CD4-positive, alpha-beta T cell treated with Interleukin-4 for 1 hour (primary cell): ENCODE results near the gene EYS.

Experiments
- DNase-seq, 2 donors: peaks; one replicate each; pipeline ENCODE4 v3.0.0-alpha.2; 2020 to 2022

The EYS gene

GRCh38 chr6:65707126-65707826, at the start of gene EYS:
Gene EYS, minus strand, starts transcription at chr6:65707226. Its CDS starts 211,816 bp downstream, at chr6:65495410.
- DNase-seq: no peak

GRCh38 chr6:65746302-65746701, 39.3 kb upstream of the EYS start:
- no peak for DNase-seq

DNA sequence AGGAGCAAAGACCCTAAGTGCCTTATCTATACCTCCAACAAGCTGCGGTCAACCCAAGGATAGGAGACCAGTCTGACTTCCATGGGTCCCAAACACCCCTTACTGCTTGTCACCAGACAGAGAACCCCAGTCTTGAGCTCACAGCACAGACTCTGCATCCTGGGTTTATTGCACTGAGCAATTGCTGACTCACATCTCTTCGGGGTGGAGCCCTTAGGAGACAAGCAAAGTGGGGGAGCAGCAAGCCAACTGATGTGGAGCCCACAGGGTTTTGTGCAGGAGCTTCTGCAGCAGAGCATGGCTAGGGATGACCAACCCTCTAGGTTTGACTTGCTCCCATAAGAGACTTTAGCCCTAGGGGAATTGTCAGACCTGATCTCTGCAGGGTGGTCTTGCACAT, 38.6 kb upstream of the EYS start:
- no peak for DNase-seq

GRCh38 chr6:65728879-65729479, 22.0 kb upstream of the EYS start:
- DNase-seq: no peak

GRCh38 chr6:65719101-65719500, 12.1 kb upstream of the EYS start:
- no peak for DNase-seq

- no peak for DNase-seq
Observed at GRCh38 chr6:65711531-65711930, 4.5 kb upstream of the EYS start.

DNA sequence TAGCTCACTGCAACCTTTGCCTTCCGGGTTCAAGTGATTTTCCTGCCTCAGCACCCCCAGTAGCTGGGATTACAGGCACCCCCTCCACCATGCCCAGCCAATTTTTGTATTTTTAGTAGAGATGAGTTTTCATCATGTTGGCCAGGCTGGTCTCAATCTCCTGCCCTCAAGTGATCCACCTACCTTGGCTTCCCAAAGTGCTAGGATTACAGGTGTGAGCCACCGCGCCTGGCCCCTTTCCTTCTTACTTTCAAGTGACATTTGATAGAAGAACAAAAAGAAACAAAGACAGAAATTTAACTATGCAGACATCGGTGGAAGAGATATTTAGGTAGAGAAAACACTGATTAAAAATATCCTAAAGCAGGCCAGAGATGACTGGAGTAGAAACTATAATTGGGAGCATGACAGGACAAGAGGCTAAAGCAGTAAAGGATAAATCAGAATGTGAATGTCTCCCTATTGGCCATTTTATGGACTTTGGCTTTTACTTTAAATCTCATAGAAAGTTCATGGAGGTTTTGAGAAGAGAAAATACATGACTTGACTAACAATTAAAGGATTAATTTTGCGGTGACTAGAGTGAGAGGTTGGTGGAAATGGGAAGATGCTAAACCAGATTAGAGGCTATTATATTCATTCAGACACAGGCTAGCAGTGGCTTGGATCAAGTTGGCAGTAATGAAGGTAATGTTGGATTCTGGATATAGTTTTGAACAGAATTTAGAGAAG, 2.2 kb upstream of the EYS start:
- DNase-seq: no peak

- DNase-seq: no peak
Observed at GRCh38 chr6:65708162-65708561, 1.1 kb upstream of the EYS start.

- no peak for DNase-seq
Observed at GRCh38 chr6:65706436-65706835, 590 bp downstream of the EYS start.

- no peak for DNase-seq
Observed at GRCh38 chr6:65701325-65701724, 5.7 kb downstream of the EYS start.

DNA sequence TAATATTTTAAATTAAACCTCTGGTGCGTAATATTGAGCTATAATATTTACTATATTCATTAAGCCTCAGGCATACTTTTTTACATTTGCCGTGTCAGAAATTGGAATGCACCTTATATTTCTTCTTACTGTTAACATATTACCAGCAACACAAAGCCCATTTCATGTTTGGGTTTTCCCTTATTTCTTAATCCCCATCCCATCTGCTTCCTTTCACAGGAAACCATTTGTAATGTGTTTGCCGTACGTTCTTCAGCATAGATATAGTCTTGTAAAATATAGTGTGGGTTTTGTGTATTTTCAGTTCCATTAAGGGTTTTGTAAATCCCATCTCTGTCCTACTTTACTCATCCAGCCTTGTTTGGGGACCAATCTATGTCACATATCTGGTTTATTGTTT, 6.5 kb downstream of the EYS start:
- no peak for DNase-seq

DNA sequence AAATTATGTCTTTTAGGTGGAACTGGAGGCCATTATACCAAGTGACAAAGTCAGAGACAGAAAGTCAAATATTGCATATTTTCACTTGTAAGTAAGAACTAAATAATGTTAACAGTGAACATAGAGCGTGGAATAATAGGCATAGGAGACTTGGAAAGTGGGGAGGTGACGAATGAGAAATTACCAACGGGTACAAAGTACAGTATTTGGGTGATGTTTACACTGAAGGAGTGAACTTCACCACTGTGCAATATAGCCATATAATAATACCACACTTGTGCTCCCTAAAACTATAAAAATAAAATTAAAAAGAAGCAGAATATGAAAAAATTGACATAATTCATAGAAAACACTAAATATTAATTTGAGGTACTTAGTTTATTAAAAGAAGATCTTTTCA, 14.9 kb downstream of the EYS start:
- DNase-seq: no peak

DNA sequence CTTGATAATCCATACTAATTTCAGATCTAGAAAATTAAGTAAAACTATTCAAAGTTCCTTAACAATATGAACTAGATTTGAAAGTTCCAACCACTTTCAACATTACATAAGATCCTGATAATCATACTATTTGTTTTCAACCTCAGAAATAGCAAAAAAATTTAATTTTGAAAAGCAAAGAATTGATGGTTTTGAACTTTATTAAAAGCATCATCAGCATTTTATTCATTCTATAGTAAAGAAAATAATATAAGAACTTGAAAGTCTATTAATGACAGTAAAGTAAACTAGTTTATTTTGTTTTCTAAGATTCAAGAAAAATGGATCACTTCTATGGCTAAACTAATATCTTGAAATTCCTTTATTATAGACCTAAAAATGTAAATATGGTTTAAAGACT, 26.8 kb downstream of the EYS start:
- DNase-seq: no peak

DNA sequence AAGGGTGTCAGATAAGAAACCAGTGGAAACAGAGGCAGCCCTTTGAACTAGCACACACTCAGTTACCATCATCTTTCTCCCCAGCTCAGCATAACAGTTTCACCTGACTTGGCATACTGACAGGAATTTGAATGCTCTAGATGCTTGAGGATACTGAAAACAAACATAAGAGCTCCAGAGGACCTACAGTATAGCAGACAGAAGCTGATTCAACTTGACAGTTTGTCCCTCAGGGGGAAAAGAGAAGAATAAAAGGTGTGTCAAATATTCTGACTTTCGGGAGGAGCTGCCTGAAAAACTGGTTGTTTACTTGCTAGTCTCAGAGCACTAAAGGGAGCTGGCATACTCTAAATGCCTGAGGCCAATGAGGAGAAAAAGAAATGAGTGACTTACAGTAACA, 35.1 kb downstream of the EYS start:
- no peak for DNase-seq

DNA sequence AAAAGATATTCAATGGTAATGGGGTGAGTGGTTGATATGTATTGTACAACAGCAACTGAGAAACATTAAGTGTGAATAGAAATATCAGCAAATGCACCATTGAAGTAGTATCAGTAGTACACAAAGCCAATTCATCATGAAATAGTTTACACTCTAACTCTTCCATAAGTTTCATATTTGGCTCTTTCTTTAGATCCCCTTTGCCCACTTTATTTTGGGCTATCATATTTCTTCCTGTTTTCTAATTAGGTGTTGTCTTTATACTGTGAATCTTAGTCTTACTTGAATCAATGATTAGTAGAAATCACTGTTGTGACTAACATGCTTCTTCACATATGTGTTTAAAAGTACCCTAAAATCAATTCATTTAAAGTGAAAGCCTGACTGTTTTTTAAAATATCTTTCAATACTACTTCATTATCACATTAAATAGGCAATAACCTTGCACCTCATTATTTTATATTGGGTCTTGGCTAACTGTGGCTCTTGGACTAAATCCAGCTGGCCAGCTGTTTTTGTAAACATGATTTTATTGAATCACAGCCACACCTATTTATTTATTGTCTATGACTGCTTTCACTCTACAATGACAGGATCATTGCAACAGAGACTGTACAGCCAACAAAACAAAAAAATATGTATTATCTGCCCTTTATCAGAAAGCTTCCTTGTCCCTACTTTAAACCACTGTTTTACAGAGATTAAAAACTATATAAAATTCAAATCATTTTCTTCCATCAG, 38.9 kb downstream of the EYS start:
- no peak for DNase-seq

GRCh38 chr6:65650086-65650485, 56.9 kb downstream of the EYS start:
- DNase-seq: no peak

DNA sequence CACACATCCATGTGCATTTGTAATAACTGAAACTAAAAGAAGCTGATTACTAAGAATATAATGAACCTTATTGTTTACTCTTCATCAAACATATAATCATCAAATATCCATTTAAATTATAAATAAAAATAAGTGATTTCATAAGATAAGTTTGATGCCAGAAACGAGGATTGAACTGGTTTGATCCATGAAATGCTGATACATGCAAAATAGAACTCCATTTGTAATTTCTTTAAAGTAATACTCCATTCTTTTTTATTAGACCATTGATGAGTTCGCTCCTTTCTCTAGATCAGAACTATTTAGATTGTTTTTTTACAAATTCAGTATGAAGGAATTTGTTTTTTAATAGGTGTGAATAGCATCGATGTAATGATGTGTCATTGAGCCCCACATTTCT, 57.6 kb downstream of the EYS start:
- DNase-seq: no peak

DNA sequence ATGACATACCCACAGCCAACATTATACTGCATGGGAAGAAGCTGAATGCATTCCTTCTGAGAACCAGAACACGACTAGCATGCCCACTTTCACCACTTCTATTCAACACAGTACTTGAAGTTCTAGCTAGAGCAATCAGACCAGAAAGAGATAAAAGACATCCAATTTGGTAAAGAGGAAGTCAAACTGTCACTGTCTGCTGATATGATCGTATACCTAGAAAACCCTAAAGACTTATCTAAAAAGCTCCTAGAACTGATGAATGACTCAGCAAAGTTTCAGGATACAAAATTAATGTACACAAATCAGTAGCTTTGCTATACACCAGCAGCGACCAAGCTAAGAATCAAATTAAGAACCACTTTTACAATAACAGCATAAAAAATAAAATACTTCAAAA, 60.5 kb downstream of the EYS start:
- no peak for DNase-seq

- no peak for DNase-seq
Observed at GRCh38 chr6:65642776-65643175, 64.2 kb downstream of the EYS start.

- no peak for DNase-seq
Observed at GRCh38 chr6:65638047-65638831, 68.8 kb downstream of the EYS start.

DNA sequence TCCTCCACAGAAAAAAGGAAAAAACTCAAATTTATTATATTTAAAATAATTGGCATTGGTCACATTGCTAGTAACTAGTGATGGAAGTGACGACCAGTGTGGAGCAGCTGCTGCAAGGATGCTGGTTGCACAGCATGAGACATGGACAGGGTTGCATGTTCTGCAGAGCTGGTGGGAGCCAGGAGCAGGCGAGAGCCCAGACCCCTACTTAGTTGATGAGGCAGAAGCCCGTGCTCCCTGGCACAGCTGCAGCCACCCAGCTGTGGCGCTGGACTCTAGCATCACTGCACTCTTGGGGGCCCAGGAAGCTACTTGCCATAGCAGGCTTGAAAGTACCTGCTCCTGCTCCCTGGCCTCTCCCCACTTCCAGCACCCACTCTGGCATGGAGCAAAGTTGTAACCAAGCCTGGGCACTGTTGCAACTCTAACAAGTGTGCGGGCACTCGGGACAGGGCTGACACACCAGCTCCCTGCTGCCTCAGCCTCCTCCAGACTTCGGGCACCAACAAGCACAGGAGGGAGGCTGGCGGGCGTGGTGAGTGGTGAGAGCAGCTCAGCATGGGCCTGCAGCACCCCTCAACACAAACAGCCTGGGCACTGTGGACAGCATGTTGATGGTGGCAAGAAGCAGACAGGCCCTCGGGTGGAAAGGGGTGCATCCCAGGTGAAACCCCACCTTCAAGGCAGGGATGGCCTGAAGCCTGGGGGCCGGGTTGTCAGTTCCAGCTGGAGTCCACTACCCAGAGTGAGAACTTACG, 69.6 kb downstream of the EYS start:
- no peak for DNase-seq

- DNase-seq: no peak
Observed at GRCh38 chr6:65633501-65633900, 73.5 kb downstream of the EYS start.
